ENCODE results near the gene PRG3. TPM values are rescaled to one million over a fixed set of nuclear protein-coding genes. Genes with fewer than 3 reads are reported as not detected.
"Not testable (repeated sequence)": the region's sequence is repeated elsewhere in the genome, so short reads cannot be mapped to it uniquely, and the experiment has no call there.

The PRG3 gene
- total RNA-seq, 1 donor from 2014 or later = not detected

DNA sequence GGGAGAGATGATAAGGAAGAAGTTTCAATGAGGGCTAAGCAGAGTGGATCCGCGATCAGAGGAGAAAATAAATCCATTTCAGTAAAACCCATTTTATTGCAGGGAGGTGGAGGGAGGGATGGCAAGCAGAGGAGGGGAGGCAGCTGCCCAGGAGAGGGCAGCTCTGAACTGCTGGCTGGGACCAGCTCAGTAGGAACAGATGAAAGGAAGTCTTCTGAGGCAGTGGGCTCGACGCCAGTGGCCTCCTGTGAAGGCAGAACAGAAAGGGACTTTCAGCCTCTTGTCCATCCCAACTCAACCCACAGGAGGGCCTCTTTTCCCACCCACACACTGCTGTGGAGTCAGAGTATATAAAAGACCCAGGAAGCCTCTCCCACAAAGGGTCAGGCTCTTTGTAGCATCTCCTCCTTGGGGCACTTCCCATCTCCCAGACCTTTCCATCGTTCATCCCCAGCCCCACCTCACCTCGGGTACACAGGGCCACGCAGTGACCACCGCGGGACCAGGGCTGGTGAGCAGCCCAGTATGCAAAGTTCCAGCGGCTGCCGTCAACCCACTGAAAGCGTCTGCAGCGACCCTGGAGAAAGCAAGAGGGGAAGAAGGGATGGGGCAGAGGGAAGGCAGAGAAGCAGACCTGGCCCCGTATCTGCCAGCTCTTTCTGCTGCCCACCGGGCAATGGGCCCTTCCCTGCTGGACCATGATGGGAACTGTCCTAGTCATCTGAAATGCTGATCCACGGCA, 6.5 kb upstream of the PRG3 start:
- no peak for ATAC-seq

DNA sequence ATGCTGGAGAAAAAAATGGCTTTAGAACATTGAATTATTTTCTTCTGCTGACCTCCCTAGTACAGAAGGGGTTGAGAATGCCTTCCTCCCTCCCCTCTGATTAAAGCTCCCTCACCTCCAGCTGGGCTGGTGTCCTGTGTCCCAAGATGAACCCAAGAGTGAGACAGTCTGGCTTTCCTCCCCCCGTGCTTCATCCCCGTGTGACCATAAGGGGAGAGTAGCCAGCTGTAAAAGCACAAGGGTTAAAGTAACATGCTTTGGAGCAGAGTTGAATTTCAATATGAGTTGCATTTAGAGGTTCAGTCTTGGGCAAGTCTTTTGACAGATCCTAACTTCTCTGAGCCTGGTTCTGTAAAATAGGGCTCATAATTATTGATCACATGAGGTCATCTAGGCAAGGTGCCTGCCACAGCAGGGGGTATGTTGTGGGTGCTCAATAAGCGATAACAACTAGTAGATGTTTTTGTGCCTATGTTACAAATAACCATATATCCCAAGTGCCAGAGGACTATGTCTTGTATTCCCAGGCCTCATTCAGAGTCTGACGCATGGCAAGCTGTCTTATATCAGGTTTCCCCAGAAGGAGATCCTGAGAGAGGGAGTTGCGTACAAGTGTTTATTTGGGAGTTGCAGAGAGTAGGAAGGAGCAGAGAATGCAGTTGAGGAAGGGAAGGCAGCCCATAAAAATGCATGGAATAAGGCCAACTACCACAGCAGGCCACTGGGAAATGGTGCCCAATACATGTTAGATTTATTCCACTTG, 5.4 kb upstream of the PRG3 start:
- no peak for ATAC-seq

DNA sequence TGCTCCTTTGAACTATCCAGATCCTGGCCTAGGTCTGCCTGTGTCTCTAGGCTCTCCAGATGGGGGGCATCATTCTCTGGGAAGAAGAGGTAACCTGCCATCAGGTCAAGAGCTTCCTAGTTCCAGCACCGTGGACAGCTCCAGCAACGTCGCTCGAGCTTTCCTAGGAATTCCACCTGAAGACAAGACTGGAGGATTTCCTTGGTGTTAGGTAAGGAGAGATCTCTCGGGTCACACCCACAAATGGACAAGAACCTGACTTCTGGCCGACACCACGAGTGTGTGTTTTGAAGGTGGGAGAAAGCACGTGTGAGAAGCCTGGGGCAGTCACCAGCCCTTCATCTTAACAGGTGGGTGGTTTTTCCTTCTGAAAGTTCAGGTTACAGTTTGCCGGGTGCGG, 1.2 kb downstream of the PRG3 start:
- no peak for ATAC-seq

DNA sequence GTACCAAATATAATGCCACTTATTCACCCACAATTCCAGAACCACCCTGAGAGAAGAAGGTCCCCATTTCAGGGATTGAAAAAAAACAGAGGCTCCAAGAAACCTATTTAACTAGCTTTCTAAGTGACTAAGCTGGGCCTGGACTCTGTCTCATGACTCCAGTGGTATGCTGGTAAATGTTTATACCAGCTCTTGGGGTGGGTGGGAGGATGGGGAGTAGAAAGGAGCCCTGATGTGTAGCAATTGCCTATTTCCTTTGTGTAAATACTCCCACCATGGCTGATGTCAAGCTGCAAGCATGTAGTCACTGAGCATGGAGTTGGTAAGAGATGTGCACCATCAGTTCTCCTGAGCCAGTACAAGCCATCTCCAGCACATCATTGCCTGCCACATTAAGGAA, 2.8 kb downstream of the PRG3 start:
- ATAC-seq = no peak

DNA sequence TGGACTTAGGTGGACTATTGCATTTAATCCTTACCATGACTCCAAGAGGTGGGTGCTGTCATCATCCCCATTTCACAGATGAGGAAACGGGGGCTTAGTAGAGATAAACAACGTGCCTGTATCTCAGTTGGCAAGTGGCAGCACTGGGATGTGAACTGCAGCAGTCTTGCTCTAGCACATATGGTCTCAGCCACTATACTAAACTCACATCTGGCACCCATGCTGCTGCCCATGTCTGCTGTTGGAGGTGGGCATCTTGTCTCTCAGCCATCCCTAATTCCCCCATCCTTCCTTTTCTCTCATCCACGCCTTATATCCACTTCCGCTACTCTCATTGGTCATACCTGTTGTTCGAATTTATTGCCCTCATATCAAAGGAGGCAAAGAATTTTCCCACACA, 3.8 kb downstream of the PRG3 start:
- ATAC-seq = no peak

DNA sequence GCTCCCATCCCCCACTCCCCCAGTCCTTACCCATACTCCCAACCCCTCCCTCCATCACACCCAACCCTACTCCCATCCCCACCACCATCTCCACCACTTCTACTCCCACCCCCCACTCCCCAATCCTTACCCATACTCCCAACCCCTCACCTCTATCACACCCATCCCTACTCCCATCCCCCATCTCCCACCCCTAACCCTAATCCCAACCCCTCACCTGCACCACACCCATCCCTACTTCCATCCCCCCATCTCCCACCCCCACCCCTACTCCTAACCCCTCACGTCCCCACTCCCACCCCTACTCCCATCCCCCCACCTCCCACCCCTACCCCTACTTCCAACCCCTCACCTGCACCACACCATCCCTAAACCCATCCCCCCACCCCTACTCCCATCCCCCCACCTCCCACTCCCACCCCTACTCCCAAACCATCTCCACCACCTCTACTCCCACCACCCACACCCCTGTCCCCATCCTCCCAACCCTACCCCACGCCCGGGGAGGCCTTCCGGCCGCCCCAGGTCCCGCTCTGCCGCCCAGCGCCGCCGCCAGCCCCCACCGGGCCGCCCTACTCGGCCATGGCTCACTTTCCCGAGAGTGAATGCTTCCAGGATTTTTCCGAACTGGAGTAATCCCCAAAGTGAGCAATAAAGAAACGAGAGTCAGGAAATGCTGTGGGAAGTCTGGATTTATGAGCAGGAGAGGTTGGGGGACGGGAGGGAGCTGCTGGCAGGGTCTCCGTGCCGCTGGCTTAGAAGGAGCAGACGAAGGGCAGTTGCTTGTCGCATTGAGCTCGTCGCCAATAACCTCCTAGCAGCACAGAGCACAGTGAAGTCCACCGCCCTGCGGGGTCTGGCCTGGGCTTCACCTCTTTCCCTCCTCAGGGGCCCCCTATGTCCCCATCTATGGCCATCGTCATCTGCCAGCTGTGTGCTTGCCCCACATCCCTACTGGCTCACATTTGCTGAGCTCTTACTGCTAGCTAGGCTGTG, 4.6 kb downstream of the PRG3 start:
- ATAC-seq = no peak

DNA sequence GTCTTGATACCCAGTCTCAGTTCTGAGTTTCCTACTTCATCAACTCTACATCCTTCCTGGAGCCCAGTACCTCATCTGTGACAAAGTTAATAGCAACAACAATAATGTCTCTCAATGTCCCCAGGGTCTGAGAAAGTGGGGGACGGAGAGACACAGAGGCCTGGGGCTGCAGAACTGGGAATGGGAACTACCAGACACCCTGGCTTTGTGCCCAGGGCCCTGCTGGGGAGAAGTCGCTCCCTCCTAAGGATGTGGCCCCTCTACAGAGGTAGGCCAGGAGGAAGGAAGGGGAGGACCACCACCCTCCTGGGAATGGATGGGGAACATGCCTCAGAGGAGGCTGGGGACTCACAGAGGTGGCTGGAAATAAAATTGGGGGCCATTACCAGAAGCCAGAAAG, 5.5 kb downstream of the PRG3 start:
- no peak for ATAC-seq

DNA sequence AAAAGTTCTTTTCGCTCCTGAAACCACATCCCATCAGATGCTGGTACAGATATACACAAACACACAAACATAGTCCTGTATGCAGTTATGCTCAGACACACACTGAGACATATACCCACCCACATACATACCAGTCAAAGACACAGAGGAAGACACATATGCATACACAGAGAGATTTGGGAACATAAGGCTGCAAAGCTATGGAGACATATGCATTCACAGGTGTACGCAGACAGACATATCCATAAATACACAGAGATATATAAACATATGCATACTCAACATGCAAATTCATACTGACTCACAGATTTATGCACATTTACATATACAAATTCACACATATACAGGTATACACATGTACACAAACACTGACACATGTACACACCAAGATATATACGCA, 6.0 kb downstream of the PRG3 start:
- no peak for ATAC-seq

DNA sequence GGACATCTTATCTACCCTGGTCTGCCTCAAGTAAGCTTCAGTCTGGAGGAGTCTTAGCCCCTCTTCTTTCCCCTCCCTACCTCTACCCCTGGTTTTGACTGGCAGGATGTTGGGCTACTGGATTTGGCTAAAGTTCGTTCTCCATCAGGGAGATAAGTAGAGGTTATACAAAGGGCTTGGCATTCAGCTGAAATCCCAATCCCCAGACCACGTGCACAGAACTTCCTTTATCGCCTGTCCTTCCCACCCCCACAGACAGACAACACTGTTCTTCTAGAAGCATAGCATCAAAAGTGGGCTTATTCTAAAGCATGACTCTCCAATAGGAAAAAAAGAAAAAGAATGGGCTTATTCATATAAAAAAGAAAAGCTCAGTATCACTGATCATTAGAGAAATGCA, 7.8 kb downstream of the PRG3 start:
- no peak for ATAC-seq

DNA sequence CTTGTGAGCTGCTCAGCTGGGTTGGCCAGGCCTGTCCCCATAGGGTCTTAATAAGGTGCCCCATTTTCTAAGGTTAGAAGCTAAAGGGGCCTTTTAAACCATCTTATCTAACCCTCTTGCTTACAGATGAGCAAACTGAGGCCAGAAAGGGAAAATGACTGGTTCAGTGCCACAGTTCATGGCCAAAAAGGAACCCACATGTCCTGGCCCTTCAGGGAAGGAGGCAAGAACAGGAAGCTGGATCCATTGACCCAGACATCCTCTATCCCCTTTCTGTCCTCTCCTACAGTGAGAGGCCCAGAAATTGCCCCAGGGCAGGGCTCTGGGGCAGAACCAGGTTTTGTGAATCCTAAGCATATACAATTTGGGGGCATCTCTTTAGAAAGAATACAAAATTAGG, 10.0 kb downstream of the PRG3 start:
- no peak for ATAC-seq

DNA sequence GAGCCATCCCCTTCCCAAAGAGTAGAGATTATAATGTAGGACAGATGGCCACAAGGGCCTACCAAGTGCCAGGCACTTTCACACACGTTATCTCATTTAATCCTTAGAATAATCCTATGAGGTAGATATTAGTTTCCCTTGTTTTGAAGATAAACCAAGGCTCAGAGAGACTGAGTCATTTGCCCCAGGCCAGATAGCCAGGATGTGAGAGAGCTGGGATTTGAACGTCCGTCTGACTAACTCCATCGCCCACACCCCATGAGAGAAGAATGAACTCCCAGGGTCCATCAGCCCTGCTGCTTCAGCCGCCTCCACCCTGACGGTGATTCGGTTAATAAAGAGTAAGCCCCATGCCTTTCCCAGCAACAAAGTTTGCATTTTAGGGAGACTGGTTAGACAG, 10.7 kb downstream of the PRG3 start:
- ATAC-seq = peak; percentile 36

DNA sequence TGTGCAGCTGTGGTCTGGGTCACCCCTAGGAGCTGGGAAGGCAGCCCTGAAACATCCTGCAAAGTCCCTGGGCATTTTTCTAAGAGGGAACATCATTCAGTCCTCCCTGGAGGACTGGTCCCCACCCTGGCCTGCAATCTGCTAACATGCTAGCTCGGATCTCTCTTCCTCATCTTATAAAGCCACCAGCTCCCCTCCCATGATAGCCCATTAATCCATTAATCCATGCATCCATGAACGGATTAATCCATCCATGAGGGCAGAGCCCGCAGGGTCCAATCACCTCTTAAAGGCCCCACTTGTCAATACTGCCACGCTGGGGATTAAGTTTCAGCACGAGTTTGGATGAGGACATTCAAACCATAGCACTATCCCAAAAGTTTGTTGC, 12.1 kb downstream of the PRG3 start:
- ATAC-seq = no peak

DNA sequence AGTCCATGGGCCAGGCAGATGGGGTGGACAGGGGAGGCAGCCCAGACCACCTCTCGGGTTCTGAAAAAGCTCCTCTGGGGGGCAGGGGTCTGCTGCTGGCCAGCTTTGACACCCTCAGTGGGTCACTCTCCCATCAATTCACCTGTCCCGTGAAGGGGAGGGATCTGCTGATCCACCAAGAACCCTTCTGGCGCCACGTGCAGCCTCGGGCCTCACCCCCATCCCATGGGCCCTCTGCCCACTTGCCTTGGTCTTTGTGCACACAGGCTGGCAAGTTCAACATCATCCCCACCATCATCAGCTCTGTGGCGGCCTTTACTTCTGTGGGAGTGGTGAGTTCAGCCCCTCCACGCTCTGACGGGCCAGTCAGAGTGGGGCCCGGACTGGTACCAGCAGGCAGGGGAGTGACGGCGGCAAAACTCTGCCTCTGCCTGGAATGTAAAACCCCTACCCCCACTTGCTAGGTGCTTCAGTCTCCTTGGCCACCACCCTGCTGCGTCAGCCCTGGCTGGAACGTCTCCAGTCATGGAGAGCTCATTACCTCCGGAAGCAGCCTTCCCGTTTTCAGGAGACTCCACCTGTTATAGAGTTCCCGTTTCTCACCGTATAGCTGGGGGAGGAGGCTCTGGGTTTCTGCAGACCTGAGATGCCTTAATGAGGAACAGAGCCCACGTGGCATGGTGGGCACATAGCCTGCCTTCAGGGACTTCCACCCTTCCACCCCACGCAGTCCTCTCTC, 12.7 kb downstream of the PRG3 start:
- ATAC-seq = no peak

DNA sequence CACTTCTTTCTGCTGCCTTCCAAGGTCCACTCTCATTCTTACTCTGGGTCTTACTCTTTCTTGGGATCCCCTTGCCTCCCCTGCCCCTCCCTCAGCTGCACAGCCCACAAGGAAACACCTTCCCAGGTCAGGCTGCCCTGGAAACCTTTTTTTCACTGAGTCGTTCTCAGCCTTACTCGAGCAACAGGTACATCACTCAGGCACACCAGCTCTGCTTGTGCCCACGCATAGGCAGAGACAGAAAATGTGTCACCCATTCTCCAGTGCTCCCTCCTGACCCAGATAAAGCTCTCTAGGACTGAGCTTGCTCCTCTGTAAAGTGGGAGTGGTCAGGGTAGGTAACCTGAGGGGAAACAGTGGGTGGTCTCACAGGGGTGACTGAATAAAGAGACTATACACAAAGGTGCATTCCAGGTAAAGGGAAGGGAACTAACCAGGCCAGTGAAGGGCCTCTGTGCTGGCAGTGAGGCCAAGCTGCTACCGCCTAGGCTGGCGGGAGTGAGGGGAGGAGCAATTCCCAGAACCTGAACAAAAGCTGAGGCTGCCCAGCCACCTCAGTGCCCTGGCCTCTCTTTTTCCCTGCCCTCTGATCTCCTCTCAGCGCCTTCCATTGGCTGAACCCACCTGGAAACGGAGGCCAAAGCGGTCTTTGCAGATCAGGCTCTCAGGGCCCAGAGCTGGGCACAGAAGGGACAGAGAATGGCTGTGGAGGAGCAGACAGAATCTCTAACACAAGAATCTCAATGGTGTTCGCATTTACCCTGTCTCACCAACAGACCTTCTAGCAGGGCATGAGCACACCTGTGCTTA, 15.9 kb downstream of the PRG3 start:
- ATAC-seq = no peak

DNA sequence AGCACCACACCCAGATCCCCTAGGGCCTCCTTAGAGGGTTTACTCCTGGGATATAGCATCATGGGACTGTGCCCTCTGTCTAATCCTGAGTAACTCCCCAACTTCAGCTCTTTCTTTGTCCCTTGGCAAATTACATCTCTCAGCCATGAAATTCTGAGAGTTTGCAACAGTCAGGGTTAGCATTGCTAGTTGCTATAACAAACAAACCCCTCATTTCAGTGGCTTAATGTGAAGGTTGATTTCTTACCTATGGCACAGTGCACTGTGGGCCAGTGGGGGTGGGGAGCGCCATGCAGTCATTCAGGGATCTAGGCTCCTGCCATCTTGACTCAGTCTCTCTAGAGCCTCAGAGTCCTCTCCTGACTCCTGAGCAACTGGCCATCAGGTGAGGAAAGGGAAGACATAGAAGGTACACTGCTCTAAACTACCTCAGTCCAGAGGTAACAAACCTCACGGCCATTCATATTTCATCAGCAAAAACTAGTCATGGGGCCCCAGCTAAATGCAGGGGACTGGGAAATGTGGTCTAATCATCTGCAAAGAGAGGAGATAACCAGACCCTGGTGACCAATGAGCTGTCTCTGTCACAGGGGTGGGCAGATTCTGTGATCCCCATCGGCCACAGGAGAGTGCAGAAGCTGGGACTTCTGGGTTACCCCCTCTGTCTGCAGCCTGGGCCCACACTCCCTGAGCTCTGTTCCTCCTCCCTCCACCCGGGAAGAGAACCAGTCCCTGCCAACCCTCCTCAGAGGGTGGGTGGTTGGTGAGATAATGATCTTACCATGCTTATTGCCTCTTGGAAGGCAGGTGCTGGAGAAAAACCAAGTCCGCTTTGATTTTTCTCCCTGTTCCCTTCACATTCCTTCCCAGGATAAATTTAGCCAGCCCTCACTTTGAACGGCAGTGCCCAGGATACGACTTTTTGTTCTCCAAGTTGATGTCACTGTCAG, 17.5 kb downstream of the PRG3 start:
- no peak for ATAC-seq

DNA sequence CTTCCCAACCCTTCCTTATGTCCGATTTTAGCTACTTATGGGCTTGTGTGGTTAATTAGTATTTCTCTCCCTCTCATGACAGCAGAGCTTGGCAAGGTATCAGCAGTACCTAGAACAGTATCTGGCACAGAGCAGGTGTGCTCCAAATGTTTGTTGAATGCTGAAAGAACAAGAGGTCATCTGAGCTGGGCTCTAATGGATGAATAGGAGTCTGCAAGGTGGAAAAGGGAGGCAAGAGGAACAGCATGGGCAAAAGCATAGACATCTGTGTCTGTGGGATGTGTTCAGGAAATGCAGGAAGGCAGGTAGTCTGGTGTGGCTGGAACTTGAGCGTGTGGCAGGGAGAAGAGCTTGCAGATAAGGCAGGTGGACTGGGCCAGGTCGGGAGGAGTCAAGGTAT, 19.0 kb downstream of the PRG3 start:
- ATAC-seq = no peak

DNA sequence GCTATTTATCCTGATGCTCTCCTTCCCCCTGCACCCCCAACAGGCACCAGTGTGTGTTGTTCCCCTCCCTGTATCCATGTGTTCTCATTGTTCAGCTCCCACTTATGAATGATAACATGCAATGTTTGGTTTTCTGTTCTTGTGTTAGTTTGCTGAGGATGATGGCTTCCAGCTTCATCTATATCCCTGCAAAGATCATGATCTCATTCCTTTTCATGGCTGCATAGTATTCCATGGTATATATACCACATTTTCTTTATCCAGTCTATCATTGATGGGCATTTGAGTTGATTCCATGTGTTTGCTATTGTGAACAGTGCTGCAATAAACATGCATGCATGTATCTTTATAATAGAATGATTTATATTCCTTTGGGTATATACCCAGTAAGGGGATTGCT, 19.5 kb downstream of the PRG3 start:
- not testable (repeated sequence) for ATAC-seq

DNA sequence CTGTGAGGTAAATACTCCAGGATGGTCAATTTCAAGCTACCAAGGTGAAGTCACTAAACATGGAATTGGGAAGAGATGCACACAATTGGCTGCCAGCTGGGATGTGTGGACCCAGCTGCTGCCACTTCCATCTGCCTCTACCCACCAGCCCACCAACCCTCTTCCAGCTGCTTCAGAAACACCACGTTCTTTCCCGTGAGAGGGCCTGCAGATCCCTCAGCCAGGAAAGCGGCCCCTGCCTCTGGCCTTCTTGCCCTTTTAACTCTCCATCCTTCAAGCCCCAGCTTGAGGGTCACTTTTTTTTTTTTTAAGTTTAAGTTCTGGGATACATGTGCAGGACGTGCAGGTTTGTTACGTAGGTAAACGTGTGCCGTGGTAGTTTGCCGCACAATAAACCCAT, 20.0 kb downstream of the PRG3 start:
- no peak for ATAC-seq

DNA sequence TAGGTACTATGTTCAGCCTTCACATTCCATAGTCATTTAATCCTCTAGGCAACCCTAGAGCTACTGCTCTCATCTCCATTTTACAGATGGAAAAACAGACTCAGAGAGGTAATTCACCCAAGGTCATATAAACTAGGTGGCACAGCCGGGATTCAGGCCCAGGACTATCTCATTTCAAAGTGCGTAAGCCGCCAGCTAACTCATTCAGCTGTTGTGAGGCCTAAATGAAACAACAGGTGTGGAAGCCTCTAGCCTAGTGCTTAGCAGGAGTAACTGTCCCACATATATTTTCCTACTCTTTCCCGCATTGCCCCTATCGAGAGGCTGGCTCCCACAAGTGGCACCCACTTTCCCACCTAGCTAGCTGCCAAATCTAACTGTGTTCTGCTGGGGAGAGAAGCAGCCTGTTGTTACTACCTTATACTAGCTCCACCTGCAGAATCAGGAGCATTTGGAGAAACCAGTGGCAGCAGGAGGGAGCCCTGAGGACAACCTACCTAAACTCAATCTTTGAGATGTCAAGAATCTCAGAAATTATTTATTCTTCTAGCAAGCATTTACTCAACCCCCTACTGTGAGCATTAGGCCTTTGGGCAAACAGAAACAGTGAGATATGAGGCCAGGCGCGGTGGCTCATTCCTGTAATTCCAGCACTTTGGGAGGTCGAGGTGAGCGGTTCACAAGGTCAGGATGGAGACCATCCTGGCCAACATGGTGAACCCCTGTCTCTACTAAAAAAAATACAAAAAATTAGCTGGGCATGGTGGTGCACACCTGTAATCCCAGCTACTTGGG, 20.9 kb downstream of the PRG3 start:
- no peak for ATAC-seq
